GM12892 (cell line): ENCODE results near the gene CAMKV.

Experiments used
- POLR2A ChIP-seq: IDR thresholded peaks from 2 replicates; pipeline ENCODE4 v1.6.1; 2011; ENCODE audit warnings: low read depth, low read length, control low read depth
- POLR2AphosphoS5 ChIP-seq: IDR thresholded peaks from 2 replicates; pipeline ENCODE4 v1.6.1; 2011; ENCODE audit warnings: low read depth, low read length, control low read depth
- TAF1 ChIP-seq: IDR thresholded peaks from 2 replicates; pipeline ENCODE4 v1.6.1; 2011; ENCODE audit warnings: low read depth, mild to moderate bottlenecking, control low read depth, low read length, borderline replicate concordance

DNA sequence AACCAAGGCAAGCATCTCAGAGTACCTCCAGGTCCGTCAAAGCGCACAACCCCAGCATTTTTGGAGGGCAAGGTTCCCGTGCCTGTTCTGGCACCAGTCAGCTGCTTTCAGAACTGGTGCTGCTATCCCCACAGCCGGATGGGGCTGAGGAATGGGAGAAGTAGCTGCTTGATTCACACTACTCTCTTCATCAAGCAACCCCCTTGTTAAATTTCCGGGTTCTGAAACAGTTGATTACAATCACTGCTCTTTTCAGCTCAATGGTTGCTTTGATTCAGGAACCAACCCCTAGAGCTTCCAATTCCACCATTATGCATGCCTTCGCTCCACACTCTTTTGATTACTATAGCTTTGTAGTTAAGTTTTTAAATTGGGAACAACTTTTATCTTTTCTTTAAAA is 43.7 kb downstream of the CAMKV start:
- TF ChIP-seq TAF1, result no peak
- no peak for TF ChIP-seq POLR2A
- TF ChIP-seq POLR2AphosphoS5, result no peak
